Stimulated activated CD4-positive, alpha-beta T cell treated with anti-CD3 and anti-CD28 coated beads, Interleukin-12 subunit alpha, Interleukin-12 subunit beta, amount 100 ng/mL, for 24 hours (primary cell): Measurements from ENCODE around the gene PCGF3.
"Not testable (repeated sequence)": the region's sequence is repeated elsewhere in the genome, so short reads cannot be mapped to it uniquely, and the experiment has no call there.

Experiments
- DNase-seq, 2 experiments: peaks; one replicate each; pipeline ENCODE4 v3.0.0-alpha.2; 2020; ENCODE audit warnings: low read depth in 2 of 2

PCGF3 gene

GRCh38 chr4:795726-796119 is 90.1 kb downstream of the PCGF3 start:
- DNase-seq, result no peak

GRCh38 chr4:796206-796605 is 90.6 kb downstream of the PCGF3 start:
- no peak for DNase-seq

DNA sequence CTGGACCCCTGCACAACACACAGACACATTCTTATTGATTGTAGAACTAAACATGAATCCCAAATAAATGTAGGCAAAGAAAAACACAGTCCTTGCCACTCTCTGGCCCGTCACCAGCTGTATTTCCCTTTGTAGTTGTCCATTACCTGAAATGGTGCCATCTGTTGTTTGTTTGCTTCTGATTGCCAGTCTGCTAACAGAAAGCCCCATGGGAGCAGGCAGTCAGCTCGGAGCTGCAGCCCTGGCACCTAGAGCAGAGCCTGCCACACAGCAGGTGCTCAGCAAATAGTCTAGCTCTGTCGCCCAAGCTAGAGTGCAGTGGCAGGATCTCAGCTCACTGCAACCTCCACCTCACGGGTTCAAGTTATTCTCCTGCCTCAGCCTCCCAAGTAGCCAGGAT is 91.4 kb downstream of the PCGF3 start:
- DNase-seq, result no peak

- no peak for DNase-seq
Measured at GRCh38 chr4:801436-802124, 95.9 kb downstream of the PCGF3 start.

GRCh38 chr4:803884-804283 is 98.3 kb downstream of the PCGF3 start:
- DNase-seq, result no peak

DNA sequence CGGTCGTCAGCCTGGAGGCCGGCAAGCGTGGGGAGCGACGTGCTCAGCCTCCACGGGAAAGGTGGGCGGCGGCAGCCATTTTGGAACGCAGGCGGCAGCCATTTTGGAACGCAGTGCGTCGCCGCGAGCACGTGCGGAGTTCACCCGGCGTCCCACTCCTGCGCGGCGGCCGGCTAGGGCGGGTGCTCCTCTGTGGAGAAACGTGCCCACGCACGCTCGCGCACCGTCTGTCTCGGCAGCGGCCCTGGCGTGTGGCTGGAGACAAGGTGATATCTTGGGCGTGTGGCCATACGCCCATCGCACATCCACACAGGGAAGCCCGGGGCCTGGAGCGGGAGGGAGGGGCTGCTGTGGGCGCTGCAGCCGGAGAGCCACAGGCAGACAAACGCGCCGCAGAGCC is 99.2 kb downstream of the PCGF3 start:
- DNase-seq, result no peak

GRCh38 chr4:806979-807378 is 101.3 kb downstream of the PCGF3 start:
- not testable (repeated sequence) for DNase-seq

- no peak for DNase-seq
Measured at GRCh38 chr4:807792-808191, 102.2 kb downstream of the PCGF3 start.

DNA sequence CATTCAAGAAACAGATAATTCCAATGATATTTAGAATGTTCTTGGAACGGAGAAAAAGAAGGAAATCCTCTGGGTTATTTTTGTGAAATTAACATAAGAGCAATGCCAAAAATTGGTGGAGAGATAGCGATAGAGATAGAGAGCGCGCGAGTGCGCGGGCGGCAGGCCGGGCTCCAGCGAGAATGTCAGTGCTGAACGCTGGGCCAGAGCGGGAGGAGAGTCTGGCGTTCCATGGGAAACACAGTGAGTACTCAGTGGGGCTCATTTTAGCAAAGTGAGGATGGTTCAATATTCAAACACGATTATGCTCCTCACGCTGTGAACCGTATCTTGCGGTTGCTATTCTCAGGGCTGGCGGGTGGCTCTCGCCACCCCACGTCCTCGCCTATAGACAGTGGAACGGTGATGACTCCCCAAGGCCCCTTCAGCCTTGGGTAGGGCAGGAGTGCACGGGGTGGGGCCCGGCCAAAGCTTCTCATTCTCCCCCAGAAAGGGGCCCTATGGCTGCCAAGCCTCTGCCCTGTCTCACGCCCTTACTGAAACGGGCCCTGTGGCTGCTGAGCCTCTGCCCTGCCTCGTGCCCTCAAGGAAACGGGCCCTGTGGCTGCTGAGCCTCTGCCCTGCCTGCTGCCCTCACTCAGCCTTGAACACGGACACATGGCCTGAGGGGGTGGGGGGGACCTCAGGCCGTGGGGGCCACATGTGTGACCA is 103.4 kb downstream of the PCGF3 start:
- DNase-seq, result no peak

GRCh38 chr4:813900-814299 is 108.3 kb downstream of the PCGF3 start:
- no peak for DNase-seq

DNA sequence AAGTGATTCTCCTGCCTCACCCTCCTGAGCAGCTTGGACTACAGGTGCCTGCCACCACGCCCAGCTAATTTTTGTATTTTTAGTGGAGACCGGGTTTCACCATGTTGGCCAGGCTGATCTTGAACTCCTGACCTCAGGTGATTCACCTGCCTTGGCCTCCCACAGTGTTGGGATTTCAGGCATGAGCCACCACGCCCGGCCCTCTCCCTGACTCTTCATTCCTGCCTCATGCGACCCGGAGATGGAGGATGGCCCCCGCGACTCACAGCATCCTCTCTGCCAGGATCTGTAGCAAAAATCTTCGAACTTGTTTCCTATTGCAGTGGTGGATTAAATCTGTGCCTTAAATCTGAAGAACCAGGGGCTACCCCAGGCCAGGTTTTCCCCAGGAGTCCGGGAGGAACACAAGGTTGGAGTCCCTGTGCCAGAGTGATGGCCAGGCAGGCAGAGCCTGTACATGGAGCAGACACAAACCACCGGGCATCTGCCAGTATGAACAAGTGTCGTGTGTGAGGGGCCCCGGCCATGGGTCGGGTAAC is 108.7 kb downstream of the PCGF3 start:
- DNase-seq, result no peak

- DNase-seq, result no peak
Measured at GRCh38 chr4:815464-816146, 110.0 kb downstream of the PCGF3 start.

DNA sequence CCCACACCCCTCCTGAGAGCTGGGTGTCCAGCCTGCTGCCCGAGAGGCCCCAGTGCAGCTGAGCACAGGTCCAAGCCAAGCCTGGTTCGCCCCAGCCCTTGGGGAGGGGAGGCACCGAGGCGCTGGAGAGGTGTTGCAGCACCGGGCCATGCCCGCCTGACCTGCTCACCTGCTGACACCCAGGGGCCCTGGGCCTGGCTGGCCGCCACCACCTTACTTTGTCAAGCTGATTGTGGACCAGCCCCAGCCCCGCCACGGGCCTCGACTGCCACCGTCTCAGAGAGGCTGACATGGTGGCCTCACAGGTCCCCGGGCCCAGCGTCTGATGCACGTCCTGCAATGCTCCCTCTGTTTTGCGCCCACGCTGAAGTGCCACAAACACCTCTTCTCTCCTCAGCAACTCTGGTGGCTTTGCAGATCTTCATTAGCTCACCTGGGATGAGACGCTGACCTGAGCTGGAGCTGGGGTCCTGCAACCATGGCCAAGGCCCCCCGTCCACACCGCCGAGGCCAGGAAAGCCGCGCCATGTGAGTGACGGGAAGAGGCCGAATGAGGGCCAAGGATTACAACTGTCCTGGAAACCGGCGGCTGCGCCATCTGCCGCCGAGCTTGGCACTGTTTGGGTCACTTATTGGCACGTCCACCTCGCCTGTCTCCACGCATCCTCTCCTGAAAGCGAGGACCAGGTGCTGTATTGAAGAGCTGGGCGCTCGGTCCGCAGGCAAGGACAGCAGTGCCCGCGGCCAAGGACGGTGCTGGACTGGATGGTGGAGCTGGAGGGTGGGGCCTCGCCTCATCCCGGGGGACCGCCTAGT is 112.7 kb downstream of the PCGF3 start:
- DNase-seq, result no peak

DNA sequence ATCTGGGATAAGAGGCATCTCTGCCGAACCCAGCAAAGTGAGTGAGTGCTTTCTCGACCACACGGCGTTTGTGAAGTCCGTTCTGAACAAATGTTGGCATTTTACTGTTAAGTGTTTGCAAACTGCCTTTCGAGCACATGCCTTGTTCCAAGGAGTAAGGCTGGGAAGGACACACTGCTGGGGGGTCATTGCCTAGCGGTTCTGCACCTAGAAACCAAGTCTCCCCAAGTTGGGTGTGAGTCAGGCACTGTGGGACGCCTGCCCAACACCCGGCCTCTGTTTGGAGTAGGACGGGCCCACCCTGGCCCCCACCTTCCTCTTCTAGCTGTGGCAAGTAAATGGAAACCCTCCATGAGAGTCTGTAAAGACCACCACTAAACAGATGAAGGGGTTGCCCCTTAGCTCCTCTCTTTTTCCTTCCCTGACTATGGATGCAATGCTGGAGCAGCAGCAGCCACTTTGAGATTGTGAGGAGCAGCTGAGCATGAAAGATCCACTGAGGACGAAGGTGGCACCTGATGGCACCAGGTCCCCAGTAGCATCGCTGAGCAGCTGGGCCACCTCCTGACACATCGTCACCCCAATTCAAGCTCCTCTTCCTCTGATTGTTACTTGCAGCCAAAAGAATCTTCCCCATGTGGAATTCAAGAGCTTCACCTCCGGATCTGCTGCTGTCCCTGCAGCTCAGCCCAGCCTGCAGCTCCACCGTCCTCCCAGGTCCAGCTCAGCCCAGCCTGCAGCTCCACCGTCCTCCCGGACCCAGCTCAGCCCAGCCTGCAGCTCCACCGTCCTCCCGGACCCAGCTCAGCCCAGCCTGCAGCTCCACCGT is 114.0 kb downstream of the PCGF3 start:
- DNase-seq, result no peak
